A549 (cell line): ENCODE measurements around the gene SUPT3H.

Experiments
- BHLHE40 ChIP-seq: IDR thresholded peaks from 2 replicates; pipeline ENCODE4 v1.6.1; 2012; ENCODE audit warnings: low read depth, low read length, inconsistent platforms
- JUN ChIP-seq, 2 experiments: fragments of >200 bp; sonication (Bioruptor Twin); formaldehyde crosslinking; IDR thresholded peaks; 2 replicates in 1 of 2; 3 replicates in 1 of 2; pipeline ENCODE4 v1.6.1; 2016 to 2017
- MAFK ChIP-seq: fragments of 450-650 bp; IDR thresholded peaks from 2 replicates; pipeline ENCODE4 v1.6.1; 2014; ENCODE audit not compliant: partially characterized antibody
- NFE2L2 ChIP-seq: fragments of 150-350 bp; conservative IDR thresholded peaks from 2 replicates; pipeline ENCODE4 v1.6.1; 2014; ENCODE audit warnings: low read length
- POLR2A ChIP-seq: IDR thresholded peaks from 2 replicates; pipeline ENCODE4 v1.6.1; 2012; ENCODE audit warnings: mild to moderate bottlenecking, low read length
- POLR2AphosphoS2 ChIP-seq: conservative IDR thresholded peaks from 2 replicates; pipeline ENCODE4 v1.6.1; 2012; ENCODE audit warnings: low read length, improper control_type of control experiment, inconsistent platforms
- SREBF2 ChIP-seq: fragments of 450-650 bp; IDR thresholded peaks from 2 replicates; pipeline ENCODE4 v1.6.1; 2014; ENCODE audit warnings: mild to moderate bottlenecking, moderate library complexity
- ZNF302 ChIP-seq: fragments of 250-450 bp; sonication (Bioruptor Pico); IDR thresholded peaks from 2 replicates; pipeline ENCODE4 v1.9.0; 2021; ENCODE audit warnings: inconsistent platforms, mild to moderate bottlenecking, moderate library complexity
- TF ChIP-seq, protein P1 (sequence below): fragments of >200 bp; sonication (Bioruptor Twin); formaldehyde crosslinking; IDR thresholded peaks from 3 replicates; pipeline ENCODE4 v1.5.1; 2016
- TF ChIP-seq, protein P2 (sequence below): IDR thresholded peaks from 2 replicates; pipeline ENCODE4 v1.6.1; 2012
- TF ChIP-seq, protein P3 (sequence below): fragments of >200 bp; sonication (Bioruptor Twin); formaldehyde crosslinking; IDR thresholded peaks from 3 replicates; pipeline ENCODE4 v1.6.1; 2016

DNA sequence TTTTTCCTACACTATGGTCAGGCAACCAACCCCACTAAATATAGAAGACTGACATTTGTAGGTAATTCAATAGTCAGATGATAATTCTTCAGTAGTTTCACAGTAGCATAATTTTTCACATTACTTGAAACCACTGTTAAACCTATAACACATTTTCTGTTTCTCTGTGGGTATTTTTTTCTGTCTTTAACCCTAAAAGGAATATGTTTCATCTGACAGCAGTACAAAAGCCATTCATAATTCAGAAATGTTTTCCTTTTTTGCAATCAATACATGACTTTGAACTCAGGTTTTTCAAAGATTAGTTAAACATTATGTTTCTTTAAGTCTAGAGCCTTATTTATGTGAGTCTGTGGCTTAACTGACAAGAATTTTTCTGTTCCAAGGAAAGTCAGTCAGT, 178.2 kb downstream of the SUPT3H start:
- TF ChIP-seq JUN (IDR thresholded peaks at IDR 0.05) (no peak), POLR2A (no peak), ZNF302 (CRISPR knock-in tag) (no peak), NFE2L2 (no peak), MAFK (no peak), POLR2AphosphoS2 (no peak), SREBF2 (no peak), BHLHE40 (no peak)
- TF ChIP-seq, protein P1, sequence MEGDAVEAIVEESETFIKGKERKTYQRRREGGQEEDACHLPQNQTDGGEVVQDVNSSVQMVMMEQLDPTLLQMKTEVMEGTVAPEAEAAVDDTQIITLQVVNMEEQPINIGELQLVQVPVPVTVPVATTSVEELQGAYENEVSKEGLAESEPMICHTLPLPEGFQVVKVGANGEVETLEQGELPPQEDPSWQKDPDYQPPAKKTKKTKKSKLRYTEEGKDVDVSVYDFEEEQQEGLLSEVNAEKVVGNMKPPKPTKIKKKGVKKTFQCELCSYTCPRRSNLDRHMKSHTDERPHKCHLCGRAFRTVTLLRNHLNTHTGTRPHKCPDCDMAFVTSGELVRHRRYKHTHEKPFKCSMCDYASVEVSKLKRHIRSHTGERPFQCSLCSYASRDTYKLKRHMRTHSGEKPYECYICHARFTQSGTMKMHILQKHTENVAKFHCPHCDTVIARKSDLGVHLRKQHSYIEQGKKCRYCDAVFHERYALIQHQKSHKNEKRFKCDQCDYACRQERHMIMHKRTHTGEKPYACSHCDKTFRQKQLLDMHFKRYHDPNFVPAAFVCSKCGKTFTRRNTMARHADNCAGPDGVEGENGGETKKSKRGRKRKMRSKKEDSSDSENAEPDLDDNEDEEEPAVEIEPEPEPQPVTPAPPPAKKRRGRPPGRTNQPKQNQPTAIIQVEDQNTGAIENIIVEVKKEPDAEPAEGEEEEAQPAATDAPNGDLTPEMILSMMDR = no peak
- TF ChIP-seq, protein P2, sequence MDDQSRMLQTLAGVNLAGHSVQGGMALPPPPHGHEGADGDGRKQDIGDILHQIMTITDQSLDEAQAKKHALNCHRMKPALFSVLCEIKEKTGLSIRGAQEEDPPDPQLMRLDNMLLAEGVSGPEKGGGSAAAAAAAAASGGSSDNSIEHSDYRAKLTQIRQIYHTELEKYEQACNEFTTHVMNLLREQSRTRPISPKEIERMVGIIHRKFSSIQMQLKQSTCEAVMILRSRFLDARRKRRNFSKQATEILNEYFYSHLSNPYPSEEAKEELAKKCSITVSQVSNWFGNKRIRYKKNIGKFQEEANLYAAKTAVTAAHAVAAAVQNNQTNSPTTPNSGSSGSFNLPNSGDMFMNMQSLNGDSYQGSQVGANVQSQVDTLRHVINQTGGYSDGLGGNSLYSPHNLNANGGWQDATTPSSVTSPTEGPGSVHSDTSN = no peak
- TF ChIP-seq, protein P3, sequence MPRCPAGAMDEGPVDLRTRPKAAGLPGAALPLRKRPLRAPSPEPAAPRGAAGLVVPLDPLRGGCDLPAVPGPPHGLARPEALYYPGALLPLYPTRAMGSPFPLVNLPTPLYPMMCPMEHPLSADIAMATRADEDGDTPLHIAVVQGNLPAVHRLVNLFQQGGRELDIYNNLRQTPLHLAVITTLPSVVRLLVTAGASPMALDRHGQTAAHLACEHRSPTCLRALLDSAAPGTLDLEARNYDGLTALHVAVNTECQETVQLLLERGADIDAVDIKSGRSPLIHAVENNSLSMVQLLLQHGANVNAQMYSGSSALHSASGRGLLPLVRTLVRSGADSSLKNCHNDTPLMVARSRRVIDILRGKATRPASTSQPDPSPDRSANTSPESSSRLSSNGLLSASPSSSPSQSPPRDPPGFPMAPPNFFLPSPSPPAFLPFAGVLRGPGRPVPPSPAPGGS = no peak
